Stimulated activated CD4-positive, alpha-beta T cell treated with anti-CD3 and anti-CD28 coated beads, Interleukin-1b, Interleukin-23, amount 100 ng/mL, for 4 hours (primary cell): ENCODE results near the gene C2CD2.

Experiments used
- DNase-seq, 2 donors: peaks; one replicate each; pipeline ENCODE4 v3.0.0-alpha.2; 2020; ENCODE audit warnings: low read depth in 2 of 2

C2CD2 gene

DNA sequence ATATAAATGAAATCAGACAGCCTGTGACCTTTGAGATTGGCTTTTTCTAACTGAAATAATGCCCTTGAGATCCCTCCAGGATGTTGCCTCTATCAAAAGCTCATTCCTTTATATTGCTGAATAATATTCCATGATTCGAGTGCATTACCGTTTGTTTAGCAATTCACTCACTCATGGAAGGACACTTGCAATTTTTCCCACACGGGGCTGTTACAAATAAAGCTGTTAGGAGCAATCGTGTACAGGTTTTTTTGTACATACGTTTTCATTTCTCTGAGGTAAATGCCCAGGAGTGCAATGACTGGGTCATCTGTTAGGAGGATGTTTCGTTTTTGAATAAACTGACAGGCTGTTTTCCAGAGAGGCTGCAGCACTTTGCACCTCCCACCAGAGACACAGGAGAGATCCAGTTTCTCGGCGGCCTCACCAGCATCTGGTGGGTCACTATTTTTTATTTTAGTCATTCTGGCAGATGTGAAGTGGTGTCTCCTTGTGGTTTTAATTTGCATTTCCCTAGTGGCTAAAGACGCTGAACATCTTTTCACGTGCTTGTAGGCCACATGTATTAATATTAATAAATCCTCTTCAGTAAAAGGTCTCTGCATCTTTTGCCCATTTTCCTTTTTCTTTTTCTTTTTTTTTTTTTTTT is 85.6 kb downstream of the C2CD2 start:
- DNase-seq = no peak

DNA sequence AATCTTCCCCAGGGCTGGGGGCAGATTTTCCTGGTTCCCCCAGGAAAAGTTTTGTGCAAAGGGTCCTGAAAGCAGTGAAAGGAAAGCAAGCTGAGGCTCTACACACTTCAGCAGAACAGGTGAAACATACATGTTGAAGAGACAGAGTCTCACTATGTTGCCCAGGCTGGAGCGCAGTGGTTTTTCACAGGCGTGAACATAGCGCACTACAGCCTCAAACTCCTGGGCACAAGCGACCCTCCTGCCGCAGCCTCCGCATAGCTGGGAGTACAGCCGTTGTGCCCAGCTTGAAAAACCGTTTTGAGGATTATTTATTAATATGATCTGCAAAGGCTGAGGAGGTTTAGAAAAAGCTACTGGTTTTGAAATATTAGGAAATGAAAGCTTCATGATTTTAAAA is 86.5 kb downstream of the C2CD2 start:
- DNase-seq = no peak

DNA sequence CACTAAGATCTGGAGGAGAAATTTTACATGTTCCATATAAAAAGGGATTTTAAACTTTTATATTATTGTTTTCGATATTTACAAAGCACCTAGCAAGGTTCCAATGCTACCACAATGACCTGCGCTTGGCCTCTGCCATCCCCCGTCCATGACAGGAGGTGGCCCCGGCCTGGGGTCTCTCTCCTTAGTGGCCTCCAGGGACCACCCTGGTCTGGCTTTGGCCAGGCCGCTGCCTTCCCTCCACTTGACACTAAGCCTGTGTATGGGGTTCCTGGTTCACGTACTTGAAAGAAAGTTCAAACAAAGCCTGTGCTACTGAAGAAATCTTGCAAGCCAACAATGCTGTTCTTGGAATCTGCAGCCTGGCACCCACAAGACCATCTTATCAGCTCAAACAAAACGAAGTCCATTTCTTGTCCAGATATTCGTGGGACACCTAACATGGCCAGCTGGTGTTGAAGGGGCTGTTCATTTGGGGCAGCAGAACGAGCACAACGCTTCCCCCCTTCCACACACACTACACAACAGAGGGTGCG is 87.5 kb downstream of the C2CD2 start:
- DNase-seq = no peak

DNA sequence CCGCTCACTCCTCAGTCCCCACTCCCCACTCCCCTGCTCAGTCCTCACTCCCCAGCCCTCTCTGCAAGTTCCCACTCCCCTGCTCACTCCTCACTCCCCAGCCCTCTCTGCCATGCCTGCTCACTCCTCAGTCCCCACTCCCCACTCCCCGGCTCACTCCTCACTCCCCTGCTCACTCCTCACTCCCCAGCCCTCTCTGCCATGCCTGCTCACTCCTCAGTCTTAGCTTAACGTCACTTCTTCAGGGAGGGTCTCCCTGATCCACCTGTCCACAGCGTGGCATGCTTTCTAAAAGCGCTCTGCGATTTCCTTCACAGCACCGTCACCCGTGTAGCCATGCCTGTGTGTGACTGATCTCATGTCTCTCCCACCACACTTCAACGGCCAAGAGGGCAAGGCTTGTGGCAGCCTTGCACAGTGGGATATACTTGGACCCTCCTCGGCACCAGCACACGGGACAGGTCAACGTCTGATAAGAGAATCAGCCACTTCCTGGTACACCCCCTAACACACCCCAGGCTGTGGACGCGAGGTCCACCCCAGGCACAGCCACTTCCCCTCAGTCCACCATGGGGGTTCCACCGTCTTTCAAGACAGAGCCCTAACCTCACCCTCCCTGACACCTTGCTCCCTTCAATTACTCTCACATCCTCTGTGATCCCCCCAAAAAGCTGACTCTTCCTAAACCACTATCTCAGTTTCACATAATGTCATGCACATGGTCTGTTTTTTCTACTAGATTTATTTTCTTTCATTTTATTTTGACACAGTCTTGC is 88.6 kb downstream of the C2CD2 start:
- no peak for DNase-seq

DNA sequence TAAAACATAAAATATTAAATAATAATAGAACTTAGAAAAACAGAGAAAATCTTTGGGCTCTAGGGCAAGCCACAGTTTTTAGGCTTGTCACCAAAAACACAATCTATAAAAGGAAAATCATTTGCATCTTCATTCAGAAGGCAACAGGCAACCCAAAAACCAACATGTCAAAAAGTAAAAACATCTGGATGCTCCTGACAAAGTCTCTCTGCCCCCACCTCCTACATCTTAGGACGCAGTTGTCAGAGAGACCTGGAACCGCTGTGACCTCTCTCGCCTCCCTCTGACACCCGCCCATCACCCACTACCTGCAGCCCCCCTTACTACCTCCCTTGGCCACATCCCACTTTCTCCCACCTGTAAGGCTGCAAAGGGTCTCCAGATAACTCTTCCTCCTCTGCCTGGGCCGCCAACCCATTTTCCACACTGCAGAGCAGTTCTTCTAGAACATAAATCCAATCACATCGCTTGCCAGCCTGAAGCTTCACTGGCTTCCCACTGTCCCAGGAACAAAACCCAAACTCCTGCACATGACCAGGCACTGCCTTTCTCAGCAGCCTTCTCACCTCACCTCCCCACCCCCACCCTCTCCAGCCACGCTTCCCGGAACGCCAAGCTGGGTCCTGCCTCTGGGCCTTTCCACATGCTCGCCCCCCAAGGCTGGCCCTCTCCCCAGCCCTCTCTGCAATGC is 89.4 kb downstream of the C2CD2 start:
- no peak for DNase-seq

DNA sequence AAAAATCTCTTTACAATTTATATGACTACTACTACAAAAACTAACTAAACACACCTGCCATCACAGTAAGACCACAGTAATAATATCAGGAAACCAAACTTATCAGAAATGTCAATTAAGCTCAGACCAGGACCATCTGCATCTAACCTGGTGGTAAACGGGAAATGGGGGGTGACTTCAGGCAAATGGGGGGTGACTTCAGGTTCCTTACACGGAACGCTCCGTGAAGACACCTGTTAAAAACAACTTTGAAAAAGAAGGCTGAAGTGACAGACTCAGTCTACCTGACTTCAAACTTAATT is 90.4 kb downstream of the C2CD2 start:
- no peak for DNase-seq

DNA sequence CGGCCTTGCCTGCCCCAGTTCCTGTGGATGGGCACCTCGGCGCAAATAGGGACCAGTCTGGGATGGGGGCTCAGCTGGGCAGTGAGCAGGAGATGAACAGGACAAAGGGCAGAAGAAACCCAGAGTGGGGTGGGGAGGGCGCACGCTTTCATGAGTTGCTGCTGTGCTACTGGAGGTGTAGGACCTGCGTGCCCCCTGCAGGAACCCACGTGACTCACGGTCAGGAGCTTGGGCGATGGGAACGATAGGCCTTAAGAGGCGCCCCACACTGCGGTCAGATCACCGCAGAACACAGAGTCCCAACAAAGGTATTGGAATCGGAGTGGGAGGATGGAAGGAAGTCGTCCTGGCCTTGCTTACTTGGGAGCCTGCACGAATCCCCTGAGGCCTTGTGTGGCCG is 91.8 kb downstream of the C2CD2 start:
- no peak for DNase-seq

DNA sequence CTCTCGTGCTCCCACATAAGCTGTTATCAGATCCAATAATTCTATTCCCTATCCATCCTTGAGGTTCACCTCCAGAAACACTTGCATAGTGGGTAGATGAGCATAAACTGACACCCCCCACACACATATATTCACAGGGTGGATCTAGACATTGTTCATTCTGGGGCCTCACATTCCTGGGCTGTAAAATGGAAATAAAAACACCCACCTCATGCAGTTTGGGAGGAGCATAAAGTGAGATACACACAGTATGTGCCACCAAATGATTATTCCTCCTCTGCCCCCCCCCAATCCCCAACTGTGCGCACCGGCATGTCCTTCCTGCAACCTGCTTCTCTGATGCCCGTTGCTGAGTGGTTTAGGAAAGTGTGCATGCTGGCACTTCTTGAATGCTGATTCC is 92.6 kb downstream of the C2CD2 start:
- no peak for DNase-seq

DNA sequence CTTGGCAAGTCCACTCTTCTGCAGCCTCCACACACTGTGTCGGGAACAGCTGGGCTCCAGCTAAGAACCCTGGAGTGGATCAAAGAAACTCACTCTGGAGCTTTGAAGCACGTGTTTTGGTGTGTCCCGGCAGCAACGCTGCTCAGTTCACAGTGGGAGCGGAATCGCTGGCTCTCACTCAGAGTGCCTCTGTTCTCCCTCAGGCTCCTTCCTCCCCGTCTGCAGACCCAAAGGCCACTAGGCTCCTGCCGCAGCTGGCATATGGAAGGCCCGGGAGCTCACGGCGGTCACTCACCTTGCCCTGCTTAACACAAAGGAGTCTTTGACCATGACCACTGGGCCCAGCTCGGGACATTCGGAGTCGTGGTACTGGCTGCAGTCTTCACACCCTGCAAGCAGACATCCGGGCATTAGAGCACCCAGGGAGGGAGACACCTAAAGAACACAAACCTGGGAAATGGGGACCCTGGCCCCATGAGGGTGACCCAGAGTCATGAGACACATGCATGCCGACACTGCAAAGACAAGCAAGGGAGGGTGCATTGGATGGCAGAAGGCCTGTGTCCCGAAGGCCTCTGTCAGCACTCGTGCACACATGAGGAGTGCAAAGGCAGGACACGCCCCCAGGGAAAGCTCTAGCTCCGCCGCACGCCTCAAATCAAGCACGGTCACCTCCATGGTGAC is 94.4 kb downstream of the C2CD2 start:
- no peak for DNase-seq

DNA sequence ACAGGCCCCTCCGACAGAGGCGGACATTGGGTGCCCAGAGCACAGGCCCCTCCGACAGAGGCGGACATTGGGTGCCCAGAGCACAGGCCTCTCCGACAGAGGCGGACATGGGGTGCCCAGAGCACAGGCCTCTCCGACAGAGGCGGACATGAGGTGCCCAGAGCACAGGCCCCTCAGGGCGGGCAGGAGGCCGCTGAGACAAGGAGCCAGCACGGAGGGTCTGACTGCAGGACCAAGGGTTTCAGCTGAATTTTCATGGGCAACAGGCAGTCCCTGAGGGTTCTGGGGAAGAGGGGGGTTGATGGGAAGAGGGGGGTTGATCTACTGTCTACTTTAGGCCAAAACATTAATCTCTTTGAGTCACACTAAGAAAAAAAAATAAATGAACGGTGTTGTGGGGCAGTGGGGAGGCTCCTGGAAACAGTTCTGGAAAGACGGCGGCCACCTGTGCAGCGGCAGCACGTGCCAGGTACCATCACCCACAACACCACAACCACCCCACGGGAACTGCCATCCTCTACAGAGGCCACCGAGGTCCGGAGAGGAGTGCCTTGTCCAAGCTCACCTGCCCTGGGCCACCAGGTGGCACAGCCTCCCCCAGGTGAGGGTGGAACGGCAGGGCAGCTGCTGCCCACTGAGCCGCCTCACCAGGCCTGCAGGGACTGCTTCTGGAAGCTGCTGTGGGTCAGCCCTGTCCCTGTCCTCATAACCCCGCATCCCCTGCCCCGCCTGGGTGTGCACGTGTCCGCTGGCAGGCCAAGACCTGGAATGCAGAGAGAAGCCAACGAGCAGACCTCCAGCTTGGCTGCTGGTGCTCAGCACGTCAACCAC is 95.1 kb downstream of the C2CD2 start:
- no peak for DNase-seq

DNA sequence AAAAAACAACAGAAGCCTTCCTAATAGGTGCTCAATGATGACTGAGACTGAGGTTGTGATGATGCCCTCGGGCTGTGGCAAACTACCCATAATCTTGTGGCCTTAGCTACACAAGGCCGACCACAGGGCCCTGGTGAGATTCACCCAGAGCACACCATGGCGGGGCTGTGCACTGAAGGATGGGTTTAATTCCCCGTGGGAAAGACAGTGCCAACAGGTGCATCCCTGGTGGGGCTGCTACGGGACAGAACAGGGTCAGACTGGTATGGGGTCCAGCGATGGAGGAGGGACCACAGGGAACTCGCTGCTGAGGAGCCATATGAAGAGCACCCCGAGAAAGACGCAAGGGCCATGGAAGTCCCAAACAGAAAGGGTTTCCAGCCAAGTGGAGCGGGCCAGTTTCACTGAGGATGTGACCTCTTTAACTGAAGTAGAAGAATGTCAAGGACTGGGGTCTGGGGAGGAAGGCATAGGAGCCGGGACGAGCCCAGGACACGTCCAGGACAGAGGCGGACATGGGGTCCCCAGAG is 96.0 kb downstream of the C2CD2 start:
- DNase-seq = no peak

DNA sequence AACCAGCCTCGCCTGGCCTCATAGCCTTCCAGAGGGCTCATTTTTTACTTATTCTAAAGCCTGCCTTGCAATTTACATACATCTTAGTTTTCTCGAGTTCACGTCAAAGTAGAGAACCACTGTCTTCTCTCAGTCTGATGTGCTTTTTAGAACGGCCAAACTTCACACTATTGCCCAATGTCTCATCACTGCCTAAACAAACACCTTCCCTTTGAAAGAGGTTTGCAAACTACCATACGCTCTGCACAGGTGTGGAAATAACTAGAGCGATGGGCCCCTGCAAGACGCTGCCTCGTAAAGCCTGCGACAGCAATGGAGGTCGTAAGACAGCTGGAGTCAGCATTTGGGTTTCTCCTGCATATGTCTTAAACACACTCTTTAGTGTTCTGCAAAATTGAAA is 97.2 kb downstream of the C2CD2 start:
- no peak for DNase-seq

DNA sequence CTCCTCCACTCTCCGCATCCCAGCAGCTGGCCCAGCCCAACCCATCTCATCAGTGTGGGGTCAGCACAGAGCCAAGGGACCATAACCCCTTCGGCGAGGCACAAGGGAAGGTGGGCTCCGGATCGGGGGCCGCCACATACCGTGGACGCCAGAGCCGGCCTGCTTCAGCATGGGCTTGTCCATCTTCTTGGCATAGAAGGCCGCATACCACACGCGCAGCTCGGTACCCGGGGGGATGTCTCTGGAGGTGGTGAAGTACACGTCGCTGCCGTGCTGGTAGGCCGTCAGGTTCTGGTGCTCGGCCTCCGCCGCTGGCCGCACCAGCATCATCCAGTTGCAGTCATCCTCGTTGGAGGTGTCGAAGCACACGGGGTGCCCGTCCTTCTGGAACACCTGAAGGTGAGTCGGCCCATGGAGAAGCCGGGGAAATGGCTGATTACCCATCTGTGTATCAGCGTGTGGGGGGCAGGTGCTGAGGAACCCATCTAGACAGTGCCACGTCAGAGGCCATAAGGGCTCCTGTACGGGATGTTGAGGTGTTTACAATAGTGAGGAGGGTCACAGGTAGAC is 99.3 kb downstream of the C2CD2 start:
- DNase-seq = no peak

DNA sequence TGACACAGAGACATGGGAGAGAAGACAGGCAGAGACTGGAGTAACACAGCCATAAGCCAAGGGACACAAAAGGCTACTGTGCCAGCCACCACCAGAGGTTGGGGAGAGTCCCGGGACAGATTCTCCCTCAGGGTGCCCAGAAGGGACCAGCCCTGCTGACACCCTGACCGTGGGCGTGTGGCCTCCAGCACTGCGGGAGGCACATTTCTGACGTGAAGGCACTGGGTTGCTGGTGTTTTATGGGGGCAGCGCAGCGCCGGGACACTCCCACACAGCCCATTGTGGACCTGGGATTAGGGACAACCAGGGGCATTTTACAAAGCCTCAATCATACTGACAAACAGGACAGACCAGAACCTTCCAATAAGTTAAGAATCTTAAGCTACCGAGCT is 100.9 kb downstream of the C2CD2 start:
- DNase-seq = no peak

DNA sequence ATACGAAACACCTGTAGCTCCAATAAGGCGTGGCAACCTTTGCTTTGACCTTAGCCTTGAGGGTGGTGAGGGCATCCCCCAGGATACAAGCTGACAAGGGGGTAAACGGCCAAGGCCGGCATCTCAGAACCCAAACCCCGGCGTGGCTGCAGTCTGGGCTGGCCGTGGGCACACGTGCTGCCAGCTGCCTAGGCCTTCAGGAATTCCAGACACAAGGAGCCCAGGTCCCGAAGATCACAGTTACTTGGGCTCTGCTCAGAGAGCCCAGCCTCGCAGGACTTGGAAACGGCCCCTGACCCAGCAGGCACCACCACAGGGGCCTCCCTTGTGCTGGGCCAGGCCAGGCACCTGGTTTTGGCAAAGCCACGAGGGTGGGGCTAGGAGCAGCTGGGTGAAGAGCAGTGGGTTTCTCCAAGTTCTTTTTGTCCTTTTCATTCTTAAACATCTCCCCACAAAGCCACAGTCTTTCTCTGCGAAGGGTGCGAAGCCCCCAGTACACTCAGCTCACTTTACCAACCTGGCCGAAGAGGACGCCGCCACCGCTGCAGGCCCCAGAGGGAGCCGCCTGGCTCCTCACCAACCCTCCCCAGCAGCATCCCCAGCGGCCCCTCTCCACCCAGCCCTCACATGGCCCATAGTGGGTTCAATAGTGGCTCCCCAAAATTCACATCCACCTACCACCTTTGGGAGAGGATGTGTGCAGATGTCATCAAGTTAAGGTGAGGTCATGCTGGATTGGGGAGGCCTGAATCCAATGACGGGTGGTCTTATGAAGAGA is 101.5 kb downstream of the C2CD2 start:
- DNase-seq = no peak

DNA sequence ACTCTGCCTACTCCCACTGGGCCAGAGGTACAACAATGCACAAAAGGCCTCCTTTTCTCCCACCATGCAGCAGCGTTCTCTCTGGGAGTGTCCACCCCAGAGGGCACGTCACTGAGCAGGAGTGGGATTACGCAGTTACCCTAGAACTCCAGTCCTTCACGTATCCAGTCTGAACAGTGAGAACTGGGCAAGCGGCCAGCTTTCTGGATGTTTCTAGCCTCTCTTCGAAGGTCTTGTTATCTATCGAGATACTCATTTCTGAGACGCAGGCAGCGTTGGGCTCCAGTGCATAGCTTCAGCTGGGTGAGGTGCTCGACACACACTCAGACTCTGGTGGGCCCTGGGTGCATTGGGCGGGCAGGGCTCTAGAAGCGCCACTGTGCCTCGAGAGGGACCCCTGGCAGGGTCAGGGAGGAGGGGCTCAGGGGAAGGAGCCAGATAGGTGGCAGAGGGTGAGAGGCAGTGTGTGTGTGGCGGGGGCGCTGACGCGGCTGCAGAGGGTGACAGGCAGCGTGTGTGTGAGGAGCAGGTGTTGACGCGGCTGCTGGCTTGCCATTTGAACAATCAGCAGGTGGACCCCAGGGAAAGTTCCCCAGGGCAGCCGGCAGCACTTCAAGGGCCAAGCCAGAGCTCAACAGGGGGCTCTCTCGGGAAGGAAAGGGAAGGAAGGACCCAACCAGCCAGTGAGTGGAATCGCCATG is 102.6 kb downstream of the C2CD2 start:
- DNase-seq = no peak

DNA sequence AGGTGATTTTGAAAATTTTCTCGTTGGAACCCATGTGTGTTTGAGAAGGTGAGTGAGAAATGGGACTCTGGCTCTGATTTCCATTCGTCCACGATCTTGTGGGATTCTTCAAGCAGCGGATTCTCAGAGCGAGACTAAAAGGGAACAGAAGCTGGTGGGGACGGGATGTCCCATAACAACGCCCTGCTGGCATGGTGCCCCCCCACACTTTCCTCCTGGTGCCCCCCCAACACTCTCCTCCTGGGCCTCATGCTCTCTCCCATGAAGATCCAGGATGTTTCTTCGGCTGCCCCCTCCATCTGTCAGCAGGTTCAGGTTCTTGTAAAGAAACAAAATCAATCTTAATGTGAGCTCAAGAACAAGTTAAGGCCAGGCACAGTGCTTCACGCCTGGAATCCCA is 103.7 kb downstream of the C2CD2 start:
- no peak for DNase-seq

DNA sequence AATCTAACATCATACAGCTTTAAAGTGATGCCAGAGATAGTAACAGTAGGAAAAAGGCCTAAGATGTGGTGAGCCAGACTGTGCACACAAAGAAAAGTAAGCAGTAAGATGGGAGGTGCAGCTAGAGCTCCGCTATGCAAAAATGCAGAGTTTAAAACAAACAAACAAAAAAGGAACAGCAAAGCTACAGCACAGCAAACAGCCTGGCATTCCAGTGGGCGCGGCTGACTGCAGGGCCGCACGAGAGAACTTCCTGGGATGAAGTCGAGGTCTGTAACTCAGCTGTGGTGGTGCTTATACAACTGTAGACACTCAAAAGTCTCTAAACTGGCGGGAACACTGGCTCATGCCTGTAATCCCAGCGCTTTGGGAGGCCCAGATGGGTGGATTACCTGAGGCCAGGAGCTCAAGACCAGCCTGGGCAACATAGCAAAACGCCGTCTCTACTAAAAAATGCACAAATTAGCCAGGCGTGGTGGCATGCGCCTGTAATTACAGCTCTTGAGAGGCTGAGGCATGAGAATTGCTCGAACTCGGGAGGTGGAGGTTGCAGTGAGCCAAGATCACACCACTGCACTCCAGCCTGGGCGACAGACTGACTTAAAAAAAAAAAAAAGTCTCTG is 104.7 kb downstream of the C2CD2 start:
- no peak for DNase-seq

DNA sequence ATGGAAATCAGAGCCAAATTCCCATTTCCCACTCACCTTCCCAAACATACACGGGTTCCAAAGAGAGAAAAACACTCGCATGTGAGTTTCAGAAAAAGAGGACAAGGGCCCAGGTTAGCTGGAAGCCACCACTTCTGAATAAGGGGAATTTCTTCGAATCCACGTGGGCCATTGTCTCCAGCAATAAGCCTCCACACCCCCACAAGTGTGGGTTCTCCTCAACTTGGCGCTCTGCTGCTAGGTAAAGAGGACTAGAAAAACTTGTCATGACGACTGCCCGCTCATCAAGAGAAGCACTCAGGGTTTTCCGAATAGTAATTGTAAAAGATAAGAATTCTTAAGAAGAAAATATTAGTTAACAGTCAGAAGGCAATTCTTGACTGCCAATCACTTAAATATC is 105.3 kb downstream of the C2CD2 start:
- no peak for DNase-seq
